Gastroesophageal sphincter (tissue), 3 donors: ENCODE measurements around the gene FGFR3.

ENCODE experiments used
- CTCF ChIP-seq, 4 experiments: fragments of 200-600 bp in 2 of 4; fragments of 450-650 bp in 2 of 4; sonication (generic) in 1 of 4; IDR thresholded peaks; one replicate each; pipeline ENCODE4 v1.5.1; 2017 to 2019; ENCODE audit warnings: antibody characterized with exemption in 4 of 4, mild to moderate bottlenecking in 2 of 4, moderate library complexity in 2 of 4
- POLR2A ChIP-seq, 2 donors: fragments of 450-650 bp; IDR thresholded peaks; one replicate each; pipeline ENCODE4 v1.6.1; 2017; ENCODE audit warnings: antibody characterized with exemption in 2 of 2, mild to moderate bottlenecking in 2 of 2, moderate library complexity in 1 of 2
- POLR2AphosphoS5 ChIP-seq: sonication (generic); formaldehyde crosslinking; IDR thresholded peaks from one replicate; pipeline ENCODE4 v1.6.1; 2017; ENCODE audit warnings: antibody characterized with exemption

GRCh38 chr4:1762264-1763010 is 30.7 kb upstream of the FGFR3 start:
- TF ChIP-seq POLR2AphosphoS5 = no peak
- TF ChIP-seq CTCF (IDR thresholded peaks at IDR 0.05) = no peak
- no peak for TF ChIP-seq POLR2A (IDR thresholded peaks at IDR 0.05)
